ENCODE results near the gene PCBP2.
"Not testable (repeated sequence)": the region's sequence is repeated elsewhere in the genome, so short reads cannot be mapped to it uniquely, and the experiment has no call there.

Gene PCBP2

GRCh38 chr12:53451661-53452158 is at the start of gene PCBP2:
Gene PCBP2, plus strand, starts transcription at chr12:53452102. Its CDS starts 2,699 bp downstream, at chr12:53454801.
- peak; percentile 99 for DNase-seq

GRCh38 chr12:53402351-53402750 is 49.6 kb upstream of the PCBP2 start:
- not testable (repeated sequence) for DNase-seq

DNA sequence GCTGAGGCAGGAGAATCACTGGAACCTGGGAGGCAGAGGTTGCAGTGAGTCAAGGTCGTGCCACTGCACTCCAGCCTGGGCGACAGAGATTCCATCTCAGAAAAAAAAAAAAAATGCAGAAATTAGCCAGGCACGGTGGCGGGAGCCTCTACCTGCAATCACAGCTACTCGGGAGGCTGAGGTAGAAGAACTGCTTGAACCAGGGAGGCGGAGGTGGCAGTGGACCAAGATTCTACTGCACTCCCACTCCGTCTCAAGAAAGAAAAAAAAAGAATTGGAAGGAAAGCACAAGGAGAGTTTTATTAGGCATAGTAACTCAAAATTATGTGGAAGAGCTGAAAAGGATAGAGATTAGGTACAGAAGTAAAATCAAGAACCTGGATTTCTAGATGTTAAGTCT is 49.0 kb upstream of the PCBP2 start:
- no peak for DNase-seq

DNA sequence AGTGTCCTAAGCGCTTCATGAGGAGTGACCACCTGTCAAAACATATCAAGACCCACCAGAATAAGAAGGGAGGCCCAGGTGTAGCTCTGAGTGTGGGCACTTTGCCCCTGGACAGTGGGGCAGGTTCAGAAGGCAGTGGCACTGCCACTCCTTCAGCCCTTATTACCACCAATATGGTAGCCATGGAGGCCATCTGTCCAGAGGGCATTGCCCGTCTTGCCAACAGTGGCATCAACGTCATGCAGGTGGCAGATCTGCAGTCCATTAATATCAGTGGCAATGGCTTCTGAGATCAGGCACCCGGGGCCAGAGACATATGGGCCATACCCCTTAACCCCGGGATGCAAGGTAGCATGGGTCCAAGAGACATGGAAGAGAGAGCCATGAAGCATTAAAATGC is 41.0 kb upstream of the PCBP2 start:
- DNase-seq = no peak

- DNase-seq = no peak
These were observed 38.3 kb upstream of the PCBP2 start for GRCh38 chr12:53413485-53414204.

- no peak for DNase-seq
These were observed 37.0 kb upstream of the PCBP2 start for GRCh38 chr12:53414756-53415417.

DNA sequence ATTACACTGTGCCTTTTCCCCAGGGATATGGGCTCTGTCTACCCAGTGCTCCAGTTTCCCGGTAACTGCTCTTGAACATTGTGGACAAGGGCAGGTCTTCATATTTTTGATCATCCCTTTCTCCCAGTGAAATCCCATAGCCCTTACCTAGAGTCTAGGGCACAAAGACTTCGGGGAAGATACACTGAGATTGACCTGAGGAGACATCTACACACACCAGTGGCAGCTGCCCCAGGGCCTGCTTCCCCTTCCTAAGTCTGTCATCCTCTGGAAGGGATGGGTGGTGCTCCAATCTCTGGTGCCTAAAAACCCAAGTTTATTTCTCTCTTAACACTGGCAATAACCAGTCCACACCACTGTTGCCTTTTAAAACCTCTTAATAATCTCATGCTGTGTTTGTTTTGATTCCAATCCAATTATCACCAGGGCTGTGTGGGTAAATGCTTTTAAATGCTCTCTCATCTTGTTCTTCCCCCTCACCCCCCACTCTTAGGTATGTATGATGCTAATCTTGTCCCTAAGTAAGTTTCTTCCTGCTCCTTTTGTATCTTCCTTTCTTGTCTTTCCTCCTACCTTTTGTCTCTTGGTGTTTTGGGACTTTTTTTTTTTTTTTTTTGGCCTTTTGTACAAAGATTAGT is 36.0 kb upstream of the PCBP2 start:
- DNase-seq = not testable (repeated sequence)

DNA sequence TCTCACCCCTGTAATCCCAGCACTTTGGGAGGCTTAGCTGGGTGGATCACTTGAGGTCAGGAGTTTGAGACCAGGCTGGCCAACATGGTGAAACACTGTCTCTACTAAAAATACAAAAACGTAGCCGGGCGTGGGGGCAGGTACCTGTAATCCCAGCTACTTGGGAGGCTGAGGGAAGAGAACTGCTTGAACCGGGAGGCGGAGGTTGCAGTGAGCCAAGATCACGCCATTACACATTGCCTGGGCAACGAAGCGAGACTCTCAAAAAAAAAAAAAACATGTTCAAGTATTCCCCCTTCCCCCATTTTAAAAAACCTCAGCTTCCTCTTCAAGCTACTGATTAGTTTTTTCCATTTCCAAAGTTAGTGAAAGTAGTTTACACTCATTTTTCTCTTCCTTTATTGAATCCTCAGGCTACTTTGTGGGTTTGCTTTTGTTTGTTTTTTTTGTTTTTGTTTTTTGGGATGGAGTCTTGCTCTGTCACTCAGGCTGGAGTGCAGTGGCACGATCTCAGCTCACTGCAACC is 34.5 kb upstream of the PCBP2 start:
- DNase-seq = peak; percentile 3

DNA sequence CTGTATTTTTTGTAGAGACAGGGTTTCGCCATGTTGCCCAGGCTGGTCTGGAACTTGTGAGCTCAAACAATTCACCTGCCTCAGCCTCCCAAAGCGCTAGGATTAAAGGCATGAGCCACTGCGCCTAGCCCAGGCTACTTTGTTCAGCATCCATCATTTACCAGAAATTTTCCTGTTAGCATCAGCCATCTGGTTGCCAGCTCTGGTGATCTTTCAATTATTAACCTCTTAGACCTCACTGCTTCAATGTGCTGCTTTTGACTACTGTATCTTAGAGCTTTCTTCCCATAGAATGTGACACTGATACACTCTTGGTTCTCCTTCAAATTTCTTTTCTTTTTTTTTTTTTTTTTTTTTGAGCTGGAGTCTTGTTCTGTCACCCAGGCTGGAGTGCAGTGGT is 33.7 kb upstream of the PCBP2 start:
- no peak for DNase-seq

- DNase-seq = no peak
These were observed 32.1 kb upstream of the PCBP2 start for GRCh38 chr12:53419756-53420155.

DNA sequence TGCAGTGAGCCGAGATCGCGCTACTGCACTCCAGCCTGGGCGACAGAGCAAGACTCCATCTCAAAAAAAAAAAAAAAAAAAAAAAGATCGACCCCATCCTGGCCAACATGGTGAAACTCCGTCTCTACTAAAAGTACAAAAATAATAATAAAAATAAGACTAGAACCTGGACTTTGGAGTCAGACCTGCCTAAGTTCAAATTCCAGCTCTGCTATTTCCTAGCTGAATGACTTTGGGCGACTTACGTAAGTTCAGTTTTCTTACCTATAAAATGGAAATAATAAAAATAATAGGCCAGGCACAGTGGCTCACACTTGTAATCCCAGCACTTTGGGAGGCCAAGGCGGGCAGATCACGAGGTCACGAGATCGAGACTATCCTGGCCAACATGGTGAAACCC is 29.7 kb upstream of the PCBP2 start:
- not testable (repeated sequence) for DNase-seq

- DNase-seq = no peak
These were observed 28.3 kb upstream of the PCBP2 start, which contains the start of gene AMHR2 for GRCh38 chr12:53423597-53423996. Gene AMHR2, plus strand, starts transcription at chr12:53423855. Its CDS starts 80 bp downstream, at chr12:53423935.

DNA sequence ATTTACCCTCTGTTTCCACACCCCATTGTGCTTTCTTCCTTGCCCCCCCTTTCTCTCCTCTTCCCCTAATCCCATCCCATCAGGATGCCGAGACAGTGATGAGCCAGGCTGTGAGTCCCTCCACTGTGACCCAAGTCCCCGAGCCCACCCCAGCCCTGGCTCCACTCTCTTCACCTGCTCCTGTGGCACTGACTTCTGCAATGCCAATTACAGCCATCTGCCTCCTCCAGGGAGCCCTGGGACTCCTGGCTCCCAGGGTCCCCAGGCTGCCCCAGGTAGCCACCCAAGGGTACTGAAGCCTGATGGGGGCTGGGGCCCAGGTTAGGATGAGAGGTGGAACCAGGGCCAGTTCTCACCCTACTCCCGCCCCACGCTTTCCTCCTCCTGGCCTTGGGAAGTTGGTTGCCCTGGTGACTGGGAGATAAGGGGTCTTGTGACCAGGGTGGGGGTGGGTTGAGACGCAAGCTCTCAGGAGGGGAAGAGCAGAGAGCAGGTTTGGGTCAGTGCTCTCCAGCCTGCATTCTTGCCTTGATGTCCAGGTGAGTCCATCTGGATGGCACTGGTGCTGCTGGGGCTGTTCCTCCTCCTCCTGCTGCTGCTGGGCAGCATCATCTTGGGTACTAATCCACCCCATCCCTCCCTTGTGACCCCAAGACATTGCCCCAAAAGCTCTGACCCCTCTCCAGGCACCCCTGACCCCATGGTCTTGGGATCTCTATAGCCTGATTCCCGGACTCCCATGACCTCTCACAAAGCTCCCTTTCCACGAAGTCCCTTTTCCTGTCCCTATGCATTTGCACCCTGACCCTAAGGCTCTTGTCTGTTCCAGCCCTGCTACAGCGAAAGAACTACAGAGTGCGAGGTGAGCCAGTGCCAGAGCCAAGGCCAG is 27.0 kb upstream of the PCBP2 start:
- no peak for DNase-seq

- no peak for DNase-seq
These were observed 26.3 kb upstream of the PCBP2 start for GRCh38 chr12:53425515-53426150.

DNA sequence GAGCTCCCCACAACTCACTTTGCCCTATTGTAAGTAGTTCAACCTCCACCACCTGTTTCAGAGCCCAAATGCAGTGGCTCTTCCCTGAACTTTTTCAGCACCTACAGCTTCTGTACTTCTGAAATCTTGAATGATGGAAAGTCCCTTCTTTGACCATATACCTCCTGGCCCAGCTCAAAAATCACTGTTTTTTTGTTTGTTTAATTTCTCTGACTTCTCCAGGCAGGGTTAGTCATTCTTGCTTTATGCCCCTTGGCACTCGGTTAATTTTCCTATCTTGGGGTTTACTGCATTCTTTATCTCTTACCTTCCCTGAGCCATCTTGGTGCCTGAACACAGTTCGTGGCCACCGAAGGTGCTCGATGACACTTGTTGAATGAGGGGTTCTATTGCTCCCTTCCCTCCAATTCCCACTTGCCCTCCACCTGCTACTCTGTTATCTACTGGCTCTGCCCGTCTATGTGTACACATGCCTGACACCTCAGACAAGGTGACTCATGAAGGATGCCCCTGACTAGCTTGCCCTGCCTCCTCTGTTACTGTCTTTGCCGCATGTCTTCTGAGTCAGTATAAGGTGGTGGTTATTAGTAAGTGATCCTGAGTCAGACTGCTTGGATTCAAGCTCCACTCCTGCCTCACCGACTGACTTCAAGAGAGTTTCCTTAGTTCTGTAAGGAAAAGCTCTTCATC is 23.9 kb upstream of the PCBP2 start:
- no peak for DNase-seq

- no peak for DNase-seq
These were observed 23.2 kb upstream of the PCBP2 start for GRCh38 chr12:53428741-53429140.

DNA sequence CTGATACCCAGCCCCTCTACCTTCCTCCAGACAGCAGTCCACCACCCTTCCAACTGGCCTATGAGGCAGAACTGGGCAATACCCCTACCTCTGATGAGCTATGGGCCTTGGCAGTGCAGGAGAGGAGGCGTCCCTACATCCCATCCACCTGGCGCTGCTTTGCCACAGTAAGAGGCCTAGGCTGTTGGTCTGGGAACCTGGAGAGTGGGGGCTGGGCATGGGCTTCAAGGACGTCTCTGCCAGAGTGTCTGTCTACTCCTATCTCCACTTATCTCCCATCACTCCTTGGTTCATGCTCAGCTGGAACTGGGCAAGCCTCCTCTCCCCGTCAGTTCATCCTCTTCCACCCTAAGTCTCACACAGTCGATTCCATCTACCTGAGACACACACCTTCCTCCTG is 21.8 kb upstream of the PCBP2 start:
- no peak for DNase-seq

GRCh38 chr12:53431187-53431586 is 20.7 kb upstream of the PCBP2 start:
- no peak for DNase-seq

DNA sequence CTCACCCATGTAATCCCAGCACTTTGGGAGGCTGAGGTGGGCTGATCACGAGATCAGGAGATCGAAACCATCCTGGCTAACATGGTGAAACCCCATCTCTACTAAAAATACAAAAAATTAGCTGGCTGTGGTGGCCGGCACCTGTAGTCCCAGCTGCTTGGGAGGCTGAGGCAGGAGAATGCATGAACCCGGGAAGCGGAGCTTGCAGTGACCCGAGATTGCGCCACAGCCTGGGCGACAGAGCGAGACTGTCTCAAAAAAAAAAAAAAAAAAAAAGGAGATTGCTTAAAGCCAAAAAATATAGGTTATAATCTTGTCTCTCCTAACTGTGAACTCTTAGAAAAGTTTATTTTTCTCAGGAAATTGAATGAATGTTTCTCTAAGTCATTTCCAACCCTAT is 16.6 kb upstream of the PCBP2 start:
- DNase-seq = not testable (repeated sequence)

DNA sequence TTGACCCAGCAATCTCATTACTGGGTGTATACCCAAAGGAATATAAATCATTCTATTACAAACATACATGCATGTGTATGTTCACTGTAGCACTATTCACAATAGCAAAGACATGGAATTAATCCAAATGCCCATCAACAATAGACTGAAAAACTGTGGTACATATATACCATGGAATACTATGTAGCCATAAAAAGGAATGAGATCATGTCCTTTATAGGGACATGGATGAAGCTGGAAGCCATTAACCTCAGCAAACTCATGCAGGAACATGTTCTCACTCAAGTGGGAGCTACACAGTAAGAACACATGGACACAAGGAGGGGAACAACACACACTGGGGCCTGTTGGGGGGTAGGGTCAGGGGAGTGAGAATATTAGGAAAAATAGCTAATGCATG is 12.3 kb upstream of the PCBP2 start:
- not testable (repeated sequence) for DNase-seq
